A172 (cell line): ENCODE results near the gene HLA-DQA1. TPM values are rescaled to one million over a fixed set of nuclear protein-coding genes. Genes with fewer than 3 reads are reported as not detected.
"Not testable (repeated sequence)": the region's sequence is repeated elsewhere in the genome, so short reads cannot be mapped to it uniquely, and the experiment has no call there.

ENCODE experiments used
- DNase-seq: peaks from one replicate; pipeline ENCODE4 v3.0.0-alpha.2; 2015; ENCODE audit warnings: low spot score
- total RNA-seq: library from RNA; depleted of rRNA; stranded (reverse); fragments of >200 nt; shearing (Covaris generic); gene quantifications from 2 replicates; pipeline ENCODE4 v1.2.3, GENCODE V29; 2014; rRNA removed

Gene HLA-DQA1
- total RNA-seq, result not detected in 2 replicates

DNA sequence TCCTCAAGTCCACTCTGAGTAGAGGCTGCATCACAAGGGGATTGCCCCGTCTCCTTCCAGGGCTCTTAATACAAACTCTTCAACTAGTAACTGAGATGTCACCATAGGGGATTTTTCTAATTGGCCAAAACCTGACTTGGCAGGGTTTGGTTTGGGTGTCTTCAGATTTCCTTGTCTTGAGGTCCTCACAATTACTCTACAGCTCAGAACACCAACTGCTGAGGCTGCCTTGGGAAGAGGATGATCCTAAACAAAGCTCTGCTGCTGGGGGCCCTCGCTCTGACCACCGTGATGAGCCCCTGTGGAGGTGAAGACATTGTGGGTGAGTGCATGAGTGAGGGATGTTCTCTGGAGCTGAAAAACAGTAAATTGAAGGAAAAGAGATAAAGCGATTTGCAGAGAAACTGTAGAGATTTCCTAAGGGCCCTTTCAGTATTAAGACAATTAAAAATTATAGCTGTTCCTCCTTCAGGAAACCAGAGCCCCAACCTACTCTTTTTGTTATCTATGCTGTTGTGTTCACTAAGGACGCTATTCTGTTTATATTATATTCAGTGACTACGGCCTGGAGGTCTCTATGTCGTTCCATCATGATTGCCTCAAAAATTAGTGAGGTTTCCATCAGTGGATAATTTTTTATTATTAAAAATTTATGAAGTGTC lies at the start of gene HLA-DQA1:
Gene HLA-DQA1 (plus strand): TSS at position 188 of the 662 bp plus-strand sequence. CDS start 53 bp downstream, at position 241.
- DNase-seq, result no peak

DNA sequence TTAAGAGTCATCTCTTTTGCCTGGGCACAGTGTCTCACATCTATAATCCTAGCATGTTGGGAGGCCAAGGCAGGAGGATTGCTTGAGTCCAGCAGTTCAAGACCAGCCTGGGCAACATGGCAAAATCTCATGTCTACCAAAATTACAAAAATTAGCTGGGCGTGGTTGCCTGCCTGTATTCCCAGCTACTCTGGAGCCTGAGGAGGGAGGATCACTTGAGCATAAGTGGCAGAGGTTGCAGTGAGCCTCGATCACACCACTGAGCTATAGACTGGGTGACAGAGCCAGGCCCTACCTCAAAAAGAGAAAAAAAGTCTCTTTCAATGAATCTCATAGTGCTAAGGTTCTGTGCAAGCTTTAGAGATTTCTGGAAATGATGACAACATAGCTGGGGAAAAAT lies 49.0 kb upstream of the HLA-DQA1 start:
- no peak for DNase-seq

DNA sequence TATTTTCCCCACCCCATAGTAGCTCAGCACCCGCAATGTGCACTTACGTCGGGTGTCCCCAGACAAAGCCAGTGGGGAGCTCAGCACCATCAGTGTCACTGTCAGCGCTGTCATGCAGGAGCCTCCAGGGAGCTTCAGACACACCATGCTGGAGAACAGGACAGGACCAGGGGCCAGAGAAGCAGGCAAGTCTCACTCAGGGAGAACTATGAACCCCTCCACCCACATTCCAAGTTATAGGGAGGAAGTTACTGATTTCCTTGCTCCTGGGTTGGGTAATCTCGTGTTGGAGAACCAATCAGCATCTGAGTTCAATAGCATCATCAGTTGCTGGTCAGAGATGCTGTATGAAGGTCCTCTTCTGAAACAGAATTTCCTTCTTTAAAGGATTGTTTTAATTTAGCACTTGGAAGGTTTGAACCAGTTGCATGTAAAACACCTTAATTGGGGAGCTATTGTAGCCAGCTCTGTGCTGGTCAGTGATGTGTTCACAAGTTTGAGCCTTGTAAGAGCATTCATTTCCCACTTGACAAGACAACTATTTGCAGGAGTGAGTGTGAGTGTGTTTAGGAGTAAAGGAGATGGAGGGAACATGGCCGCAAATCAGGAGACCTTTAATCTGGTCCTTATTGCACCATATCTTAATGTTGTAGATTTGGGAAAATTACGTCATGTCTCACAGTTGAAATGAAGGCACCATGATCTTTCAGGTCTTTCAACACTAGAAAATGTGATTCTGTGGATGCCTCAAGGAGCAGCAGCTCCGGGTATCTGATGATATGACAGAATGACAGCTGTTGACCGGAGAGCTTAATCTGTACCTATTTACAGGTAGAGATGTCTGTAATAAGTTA lies 47.4 kb upstream of the HLA-DQA1 start, which contains the start of gene HLA-DRB1:
Gene HLA-DRB1 (minus strand): TSS at position 253 of the 854 bp plus-strand sequence. CDS start 106 bp downstream, at position 147.
- peak; percentile 4 for DNase-seq

DNA sequence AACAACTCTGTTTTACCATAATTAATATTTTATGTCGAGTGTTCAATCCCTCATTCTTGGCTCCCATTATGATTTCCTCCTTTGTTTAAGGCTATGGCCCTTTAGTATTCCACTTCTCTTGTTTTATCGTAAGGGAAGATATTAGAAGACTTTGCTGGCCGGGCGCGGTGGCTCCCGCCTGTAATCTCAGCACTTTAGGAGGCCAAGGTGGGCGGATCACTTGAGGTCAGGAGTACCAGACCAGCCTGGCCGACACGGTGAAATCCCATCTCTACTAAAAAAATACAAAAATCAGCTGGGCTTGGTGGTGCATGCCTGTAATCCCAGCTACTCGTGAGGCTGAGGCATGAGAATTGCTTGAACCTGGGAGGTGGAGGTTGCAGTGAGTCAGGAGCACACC lies 46.5 kb upstream of the HLA-DQA1 start:
- not testable (repeated sequence) for DNase-seq

DNA sequence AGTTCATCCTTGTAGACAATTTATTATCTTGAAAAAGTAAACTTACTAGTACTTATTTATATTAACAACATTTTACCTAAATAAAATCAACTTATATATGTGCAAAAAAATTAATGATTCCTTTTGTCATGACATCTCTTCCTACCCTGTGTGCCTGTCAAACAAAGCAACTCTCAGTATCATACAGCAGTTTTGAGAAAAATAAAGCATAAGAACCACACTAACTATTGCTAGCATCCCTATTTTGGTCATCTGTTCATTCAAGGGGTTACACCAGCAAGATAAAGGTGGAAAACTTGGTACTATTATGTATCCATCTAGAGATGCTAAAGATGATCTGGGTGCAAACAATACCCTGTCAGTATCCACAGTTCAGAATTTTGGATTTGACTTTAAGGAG lies 40.2 kb upstream of the HLA-DQA1 start:
- no peak for DNase-seq

DNA sequence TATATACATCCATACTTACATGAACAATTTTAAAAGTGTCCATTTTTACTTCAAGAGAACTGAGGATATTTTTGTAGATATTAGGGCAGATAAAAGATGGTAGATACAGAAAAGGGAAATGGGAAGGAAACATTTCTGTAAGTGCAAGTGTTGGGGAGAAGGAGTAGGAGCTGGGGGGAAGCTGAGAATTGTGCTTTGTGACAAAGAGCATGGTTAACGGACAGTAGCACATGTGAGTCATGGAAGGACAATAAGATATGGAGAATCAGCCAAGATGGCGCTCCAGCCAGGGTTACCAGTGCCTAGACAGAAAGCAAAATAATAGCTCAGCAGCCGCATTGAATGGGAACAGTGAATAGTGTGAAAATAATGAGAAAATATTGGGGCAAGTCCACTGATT lies 34.8 kb upstream of the HLA-DQA1 start:
- no peak for DNase-seq

DNA sequence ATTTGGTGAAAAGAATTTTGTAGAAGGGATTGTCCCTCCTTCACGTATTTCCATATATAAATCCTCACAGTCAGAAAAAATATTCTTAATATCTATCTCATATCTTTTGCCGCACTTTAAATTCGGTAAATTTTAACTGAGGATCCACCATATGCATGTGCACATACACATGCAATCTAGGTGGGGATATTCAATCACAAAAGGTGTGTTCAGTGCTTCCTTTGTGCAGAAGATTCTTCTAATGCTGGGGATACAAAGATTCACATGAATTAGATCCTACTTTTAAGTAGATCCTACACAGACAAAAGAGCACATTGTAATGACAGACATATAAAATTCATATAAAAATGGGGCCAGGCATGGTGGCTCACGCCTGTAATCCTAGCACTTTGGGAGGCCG lies 34.0 kb upstream of the HLA-DQA1 start:
- no peak for DNase-seq

DNA sequence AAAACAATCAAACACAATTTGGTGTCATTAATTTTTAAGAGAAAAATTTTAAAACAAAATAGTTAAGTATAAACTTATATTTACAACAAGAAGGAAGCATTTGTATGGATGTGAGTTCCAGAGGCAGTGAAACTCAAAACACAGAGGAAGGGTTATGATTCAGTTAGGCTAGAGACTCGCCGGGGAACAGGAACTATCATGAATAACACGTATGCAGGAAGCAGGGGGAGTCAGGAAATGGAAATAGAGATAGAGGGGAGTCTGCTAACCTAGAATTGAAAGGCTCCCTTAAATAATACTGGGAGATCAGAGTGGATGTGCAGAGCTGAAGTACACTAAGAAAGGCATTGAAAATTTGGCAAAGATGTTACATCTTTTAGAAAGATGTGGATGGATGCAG lies 33.3 kb upstream of the HLA-DQA1 start:
- no peak for DNase-seq

DNA sequence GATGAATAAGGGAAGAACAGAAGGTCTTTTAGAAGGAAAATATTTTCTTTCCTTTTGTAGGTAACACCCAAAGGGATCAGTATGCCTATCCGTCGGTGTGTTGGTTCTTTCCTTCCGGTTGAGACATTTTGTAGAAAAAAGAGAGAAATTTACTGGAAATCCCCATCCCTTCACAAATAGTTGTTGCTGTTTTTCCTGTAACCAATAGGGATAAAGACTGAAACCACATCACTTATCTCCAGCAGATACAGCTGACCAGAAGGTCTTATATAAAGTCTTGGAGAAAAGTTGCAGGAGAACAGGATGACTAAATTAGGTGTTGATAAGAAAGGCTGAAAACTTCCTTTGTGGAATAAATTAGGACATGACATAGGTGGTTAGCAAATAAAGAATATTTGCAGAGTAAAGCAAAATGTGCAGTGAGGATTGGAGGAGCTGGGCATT lies 32.8 kb upstream of the HLA-DQA1 start:
- no peak for DNase-seq

DNA sequence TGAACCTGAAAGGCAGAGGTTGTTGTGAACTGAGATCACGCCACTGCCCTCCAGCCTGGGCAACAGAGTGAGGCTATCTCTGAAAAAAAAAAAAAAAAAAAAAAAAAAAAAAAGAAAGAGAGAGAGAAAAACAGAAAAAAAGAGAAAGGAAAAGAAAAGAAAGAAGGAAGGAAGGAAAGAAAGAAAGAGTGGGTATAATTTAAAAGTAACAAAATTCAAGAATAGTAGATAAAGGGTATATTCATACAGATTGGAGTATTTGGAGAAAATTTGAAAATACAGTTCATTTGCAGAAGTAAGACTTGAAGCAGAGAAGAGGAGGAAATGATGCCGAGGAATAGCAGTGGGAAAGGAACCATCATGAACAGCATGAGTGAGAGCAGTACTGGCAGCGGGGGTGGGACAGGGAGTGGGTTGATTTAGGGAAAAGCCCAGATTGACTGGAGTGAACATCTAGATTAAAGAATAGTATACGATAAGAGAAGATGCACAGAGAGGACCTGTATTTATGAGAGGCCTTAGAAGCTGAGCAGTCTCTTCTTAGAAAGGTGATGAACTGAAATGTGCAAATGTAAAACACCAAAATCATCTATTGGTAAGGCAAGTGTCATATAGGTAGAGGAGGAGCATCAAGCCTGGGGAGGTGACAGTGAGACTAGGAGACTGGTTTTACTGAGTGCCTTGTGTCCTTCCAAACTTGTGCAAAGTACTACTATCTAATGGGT lies 29.8 kb upstream of the HLA-DQA1 start:
- DNase-seq, result no peak

DNA sequence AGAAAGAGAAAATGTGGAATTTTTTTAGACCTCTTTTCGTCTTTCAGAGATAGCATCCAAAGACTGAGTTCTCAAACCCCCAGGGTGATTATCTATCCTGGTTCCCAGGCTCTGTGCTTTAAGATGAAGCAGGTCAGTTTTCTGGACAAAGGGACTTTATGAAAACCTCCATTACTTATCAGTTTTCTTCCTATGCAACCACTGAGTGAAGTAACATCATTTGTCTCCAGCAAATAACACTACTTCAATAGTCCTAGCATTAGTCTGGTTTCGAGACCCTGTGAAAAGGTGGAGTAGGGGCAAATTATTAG lies 29.3 kb upstream of the HLA-DQA1 start:
- no peak for DNase-seq

DNA sequence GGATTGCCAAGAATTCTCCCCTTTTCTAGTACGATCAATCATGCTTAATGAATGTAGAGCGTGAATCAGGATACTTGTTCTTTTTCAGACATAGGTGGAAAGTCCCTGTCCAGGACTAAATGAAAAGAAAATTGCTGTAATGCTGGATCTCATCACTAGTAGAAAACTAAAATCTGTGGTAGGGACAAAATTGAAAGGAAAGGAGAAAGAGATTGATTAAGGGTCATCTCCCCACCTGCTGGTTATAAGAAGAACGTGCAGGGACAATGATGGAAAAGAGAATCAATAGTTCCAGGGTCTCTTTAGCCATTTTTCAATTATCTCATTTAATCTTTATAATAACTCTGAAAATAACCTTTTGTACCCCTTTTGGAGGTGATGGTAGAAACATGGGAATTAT lies 28.8 kb upstream of the HLA-DQA1 start:
- no peak for DNase-seq

DNA sequence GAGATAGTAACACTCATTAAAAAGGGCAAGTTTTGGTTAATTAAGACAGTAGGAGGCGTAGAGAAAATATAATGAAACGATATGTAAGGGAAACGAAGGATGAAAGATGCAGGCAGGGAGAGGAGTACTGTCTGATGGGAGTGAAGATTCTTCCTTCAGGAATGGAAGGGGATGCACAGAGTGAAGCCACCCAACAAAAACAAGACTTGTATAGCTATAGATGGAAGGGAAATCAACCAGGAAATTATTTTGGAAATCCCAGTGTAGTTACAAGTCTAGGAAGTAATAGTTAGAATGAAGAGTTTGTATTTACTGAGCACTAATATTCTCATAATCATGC lies 27.8 kb upstream of the HLA-DQA1 start:
- DNase-seq, result no peak

DNA sequence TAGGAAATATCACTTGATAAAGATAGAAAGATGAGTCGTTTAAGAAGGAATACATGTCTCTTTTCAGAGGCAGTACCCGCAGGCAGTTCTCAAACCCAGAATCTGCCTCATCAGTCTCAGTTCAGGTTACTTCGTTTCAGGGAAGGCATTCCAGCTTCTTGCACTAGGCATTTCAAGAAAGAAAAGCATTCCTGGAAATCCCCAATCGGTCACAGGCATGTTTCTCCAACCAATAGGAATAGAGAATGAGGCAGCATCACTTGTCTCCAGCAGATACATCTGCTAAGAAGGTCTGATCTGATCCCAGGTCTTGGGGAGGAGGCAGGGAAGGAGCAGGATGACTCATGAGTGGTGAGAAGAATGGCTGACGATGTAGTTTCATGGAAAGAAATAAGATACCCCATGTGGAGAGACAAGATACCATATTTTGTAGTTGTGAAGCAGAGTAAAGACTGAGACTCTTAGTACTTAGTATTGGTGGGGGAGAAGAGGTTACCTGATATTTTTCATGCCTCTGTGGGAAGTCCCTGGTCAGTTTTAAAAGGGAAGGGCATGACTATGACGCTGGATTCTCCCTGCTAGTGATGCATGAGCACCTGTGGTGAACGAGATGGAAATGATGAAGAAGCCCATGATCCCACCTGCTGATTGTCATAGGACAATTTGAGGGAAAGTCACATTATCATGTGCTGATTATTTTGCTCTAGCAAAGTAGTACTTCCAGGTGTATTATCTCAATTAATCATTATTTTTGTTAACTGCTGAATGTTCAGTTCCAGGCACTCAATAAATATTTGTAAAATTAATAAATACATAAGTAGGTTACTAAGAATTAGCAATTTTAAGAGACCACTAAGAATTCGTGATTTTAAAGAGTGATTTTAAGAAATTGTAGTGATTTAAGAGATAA lies 27.2 kb upstream of the HLA-DQA1 start:
- DNase-seq, result peak; percentile 94

DNA sequence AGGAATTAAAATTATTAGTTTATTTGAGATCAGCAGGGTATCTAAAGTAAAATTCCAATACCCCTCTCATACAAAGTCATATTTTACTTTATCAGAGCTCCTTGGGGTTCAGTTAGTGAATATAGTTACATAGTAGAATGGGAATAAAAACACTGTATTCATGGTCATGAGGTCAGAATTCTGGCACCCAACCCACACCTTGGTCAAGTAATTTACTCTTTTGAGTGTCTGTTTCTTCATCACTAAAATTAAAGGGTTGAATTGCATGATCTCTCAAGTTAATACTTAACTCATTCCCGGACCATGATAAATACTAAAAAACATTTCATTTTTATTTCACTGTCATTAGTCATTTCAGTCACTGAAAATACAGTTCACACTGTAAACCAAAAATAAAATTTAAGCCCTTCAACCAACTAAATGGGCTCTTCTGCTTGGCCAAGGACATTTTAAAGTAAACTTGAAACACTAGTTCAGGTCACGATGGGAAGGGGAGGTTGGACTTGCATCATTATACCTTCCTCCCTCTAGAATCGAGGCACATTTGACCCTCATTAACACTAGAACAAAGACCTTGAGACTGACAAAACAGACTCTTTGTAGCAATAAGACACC lies 26.4 kb upstream of the HLA-DQA1 start:
- no peak for DNase-seq

DNA sequence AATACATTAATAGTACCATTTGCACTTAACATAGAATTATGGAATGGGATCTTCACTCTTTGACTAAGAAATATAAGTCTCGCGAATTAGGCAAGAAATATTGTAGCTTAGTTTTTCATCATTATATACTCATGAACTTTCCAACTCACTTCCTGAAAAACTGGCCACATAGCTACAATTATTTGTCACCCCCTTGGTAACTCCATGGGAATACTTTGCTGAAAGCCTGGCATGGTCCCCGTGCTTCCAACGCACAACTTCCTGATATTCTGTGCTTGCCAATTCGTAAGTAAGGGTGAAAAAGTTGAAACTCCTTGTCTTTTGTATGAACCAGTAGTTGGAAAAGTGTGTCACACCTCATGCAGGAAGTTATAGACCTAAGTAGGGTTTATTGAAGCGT lies 23.7 kb upstream of the HLA-DQA1 start:
- DNase-seq, result no peak

DNA sequence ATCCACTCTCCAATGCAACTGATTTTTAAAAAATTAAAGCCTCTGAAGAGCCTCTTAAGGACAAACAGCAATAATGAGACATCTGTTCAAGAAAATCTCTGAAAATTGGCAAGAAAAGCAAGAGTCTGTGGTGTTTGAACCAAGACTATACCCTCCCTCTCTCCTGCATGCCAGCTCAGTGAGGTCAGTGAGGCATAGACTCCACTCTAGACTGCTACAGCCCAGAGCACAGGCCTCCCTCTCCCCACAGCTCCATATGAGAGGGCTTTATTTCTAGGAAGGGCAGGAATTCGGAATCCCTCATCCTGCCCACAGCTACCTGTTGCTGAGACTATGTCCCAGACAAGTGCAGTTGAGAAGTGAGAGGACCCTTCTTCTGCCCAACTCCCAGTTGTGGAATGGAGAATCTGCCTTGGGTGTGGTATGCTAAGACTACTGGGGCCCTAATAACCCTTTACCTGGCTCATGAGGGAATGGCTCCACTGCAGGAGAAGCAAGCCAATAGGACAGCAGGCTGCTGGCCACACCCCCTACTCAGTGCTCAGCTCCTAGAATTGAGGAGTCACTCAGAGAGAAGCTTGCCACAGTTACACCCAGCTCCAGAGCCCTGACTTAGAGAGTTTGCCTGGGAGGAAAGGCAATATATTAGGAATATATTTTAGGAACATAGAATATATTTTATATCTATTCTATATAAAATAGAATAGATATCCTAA lies 22.7 kb upstream of the HLA-DQA1 start:
- no peak for DNase-seq

DNA sequence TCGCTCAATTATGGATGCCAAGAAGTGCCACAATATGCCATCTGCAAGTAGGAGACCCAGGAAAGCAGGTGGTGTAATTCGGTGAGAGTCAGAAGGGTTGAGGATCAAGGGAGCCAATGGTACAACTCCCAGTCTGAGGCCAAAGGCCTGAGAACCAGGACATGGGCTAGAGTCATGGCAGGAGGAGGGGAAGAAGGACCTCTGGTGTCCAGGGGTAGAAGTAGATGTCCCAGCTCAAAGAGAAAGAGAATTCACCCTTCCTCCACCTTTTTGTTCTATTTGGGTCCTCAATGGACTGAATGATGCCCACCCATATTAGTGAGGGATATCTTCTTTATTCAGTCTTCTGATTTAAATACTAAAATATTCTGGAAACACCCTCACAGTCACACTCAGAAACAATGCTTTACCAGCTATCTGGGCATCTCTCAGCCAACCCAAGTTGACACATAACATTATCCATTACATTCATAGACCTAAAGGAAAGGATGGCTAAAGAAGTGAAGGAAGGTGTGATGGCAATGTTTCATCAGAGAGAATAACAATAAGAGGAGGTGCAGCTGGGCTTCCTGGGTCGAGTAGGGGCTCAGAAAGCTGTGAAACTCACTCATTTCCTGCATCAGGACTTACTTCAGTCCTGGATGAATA lies 21.2 kb upstream of the HLA-DQA1 start:
- DNase-seq, result no peak

DNA sequence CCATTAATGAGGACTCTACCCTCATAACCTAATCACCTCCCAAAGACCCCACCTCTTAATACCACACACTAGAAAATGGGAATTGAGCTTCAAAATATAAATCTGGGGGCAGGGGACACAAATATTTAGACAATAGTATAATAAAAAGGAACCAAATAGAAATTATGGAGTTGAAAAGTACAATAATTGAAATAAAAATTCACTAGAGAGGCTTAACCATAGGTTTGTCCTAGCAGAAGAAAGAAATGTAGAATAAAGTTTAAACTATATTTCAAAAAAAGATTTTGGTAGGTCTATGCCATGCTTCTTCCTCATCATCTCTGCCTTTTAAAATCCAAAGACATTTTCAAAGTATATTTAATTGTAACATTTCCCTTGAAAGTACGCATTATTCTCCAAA lies 19.5 kb upstream of the HLA-DQA1 start:
- no peak for DNase-seq

DNA sequence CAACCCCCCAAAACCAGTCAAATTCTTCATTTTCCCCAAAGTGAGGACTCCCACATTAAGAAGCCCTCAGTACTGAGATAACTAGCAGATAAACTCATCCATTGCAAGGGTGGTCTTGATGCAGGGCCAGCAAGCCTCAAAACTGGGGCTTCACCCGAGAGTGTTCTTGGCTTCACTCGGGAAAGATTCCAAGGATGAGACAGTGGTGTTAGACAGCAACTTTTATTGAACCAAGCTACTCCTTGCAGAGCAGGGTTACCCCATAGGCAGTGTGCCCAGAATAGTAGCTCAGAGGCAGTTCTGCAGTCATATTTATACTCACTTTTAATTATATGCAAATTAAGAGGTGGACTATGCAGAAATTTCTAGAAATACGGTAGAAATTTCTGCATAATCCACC lies 15.8 kb upstream of the HLA-DQA1 start:
- DNase-seq, result no peak
